Measurements from ENCODE around the gene NDRG4.
A peak's percentile ranks its signal among the peaks of the same experiment; 100 is the strongest.

- TF ChIP-seq CTCF (IDR thresholded peaks at IDR 0.05) (peak in 3 of 5 experiments; percentile 6 to 15 (median 9)), POLR2A (IDR thresholded peaks at IDR 0.05) (no peak), POLR2AphosphoS5 (IDR thresholded peaks at IDR 0.05) (no peak)
Observed at GRCh38 chr16:58494981-58495520, 4.9 kb upstream of the NDRG4 start.

All from transverse colon (tissue), 4 donors.